ENCODE results near the gene PPM1M.

Gene PPM1M

GRCh38 chr3:52289338-52289746, 43.8 kb downstream of the PPM1M start:
- TF ChIP-seq, protein P1, sequence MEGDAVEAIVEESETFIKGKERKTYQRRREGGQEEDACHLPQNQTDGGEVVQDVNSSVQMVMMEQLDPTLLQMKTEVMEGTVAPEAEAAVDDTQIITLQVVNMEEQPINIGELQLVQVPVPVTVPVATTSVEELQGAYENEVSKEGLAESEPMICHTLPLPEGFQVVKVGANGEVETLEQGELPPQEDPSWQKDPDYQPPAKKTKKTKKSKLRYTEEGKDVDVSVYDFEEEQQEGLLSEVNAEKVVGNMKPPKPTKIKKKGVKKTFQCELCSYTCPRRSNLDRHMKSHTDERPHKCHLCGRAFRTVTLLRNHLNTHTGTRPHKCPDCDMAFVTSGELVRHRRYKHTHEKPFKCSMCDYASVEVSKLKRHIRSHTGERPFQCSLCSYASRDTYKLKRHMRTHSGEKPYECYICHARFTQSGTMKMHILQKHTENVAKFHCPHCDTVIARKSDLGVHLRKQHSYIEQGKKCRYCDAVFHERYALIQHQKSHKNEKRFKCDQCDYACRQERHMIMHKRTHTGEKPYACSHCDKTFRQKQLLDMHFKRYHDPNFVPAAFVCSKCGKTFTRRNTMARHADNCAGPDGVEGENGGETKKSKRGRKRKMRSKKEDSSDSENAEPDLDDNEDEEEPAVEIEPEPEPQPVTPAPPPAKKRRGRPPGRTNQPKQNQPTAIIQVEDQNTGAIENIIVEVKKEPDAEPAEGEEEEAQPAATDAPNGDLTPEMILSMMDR (IDR thresholded peaks at IDR 0.05; ENCODE audit: extremely low read depth, insufficient read depth, missing control alignments): no peak
- DNase-seq (ENCODE audit: low spot score): no peak
- in situ Hi-C loops (cut with MboI; ENCODE audit: low pct_unique_long_range_greater_than_20kb, low sequenced_read_pairs, unreplicated experiment): no loop called here

- TF ChIP-seq, protein P1 (IDR thresholded peaks at IDR 0.05; ENCODE audit: extremely low read depth, insufficient read depth, missing control alignments): no peak
- in situ Hi-C loops (cut with MboI; ENCODE audit: low pct_unique_long_range_greater_than_20kb, low sequenced_read_pairs, unreplicated experiment): loop anchor here (5.0 kb wide), 1 partner anchor 52 kb away; no protein-coding TSS in a partner anchor
- DNase-seq (ENCODE audit: low spot score): no peak
These were observed 44.4 kb downstream of the PPM1M start for GRCh38 chr3:52289747-52290595.

DNA sequence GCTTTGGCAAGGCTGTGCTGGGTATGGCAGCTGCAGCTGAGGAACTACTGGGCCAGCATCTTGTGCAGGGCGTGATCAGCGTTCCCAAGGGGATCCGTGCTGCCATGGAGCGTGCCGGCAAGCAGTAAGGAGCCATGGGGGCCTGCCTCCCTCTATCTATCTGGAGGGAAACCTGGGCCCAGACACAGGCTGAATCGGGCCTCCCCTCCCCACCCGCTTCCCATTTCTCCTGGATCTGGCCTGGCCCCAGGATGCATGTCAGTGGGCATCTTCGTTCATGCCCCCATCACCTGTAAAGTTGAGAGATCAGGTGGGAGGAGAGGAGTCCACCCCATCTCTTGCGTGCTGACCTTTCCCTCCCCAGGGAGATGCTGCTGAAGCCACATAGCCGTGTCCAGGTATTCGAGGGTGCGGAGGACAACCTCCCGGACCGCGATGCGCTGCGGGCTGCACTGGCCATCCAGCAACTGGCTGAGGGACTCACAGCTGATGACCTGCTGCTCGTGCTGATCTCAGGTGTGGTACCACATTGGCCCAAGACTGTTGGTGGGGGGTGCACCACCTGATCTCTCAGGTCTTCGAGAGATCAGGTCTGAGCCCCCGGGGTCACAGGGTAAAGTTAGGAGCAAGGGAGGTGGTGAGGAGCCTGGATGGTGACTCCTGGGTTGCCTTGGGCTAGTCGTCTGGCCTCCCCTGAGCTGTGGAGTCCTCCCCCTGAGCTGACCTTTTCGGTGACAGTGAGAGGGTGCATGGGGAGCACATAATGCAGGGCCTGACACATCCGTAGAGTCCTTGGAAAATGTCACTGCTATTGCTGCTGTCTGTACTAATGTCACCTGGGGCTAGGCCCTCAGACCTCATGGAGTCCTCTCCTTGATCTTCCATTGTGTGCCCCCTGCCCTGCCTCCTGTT, 45.3 kb downstream of the PPM1M start:
- TF ChIP-seq, protein P1 (IDR thresholded peaks at IDR 0.05; ENCODE audit: extremely low read depth, insufficient read depth, missing control alignments): peak; percentile 2
- in situ Hi-C loops (cut with MboI; ENCODE audit: low pct_unique_long_range_greater_than_20kb, low sequenced_read_pairs, unreplicated experiment): loop anchor here (5.0 kb wide), 1 partner anchor 51 kb away; no protein-coding TSS in a partner anchor
- DNase-seq (ENCODE audit: low spot score): no peak

DNA sequence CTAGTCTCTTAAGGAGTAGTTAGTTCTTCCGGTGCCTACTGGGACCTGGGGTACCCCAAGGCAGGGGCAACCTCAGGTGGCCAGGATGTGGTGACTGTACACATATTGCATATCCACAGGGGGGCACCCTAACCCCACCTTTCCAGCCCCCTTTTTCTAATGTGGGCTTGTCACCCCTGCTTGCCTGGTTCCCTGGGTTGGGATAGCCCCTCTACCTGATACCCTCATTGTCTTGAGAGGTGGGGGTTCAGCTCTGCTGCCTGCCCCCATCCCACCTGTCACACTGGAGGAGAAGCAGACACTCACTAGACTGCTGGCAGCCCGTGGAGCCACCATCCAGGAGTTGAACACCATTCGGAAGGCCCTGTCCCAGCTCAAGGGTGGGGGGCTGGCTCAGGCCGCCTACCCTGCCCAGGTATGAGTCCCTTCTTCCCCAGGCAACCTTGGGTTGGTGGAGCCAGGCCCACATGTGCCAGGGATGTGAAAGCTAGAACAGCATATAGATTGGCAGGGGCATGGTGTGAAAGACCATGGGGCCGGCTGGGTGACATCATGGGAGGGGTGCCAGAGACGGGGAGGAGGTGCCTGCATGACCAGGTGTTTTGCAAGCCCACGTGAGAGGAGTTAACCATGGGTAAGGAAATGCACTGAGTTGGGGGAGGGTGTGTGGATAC, 46.1 kb downstream of the PPM1M start:
- DNase-seq (ENCODE audit: low spot score): peak; percentile 79
- TF ChIP-seq, protein P1 (IDR thresholded peaks at IDR 0.05; ENCODE audit: extremely low read depth, insufficient read depth, missing control alignments): peak; percentile 72
- in situ Hi-C loops (cut with MboI; ENCODE audit: low pct_unique_long_range_greater_than_20kb, low sequenced_read_pairs, unreplicated experiment): loop anchor here (5.0 kb wide), 1 partner anchor 51 kb away; no protein-coding TSS in a partner anchor

- TF ChIP-seq, protein P1 (IDR thresholded peaks at IDR 0.05; ENCODE audit: extremely low read depth, insufficient read depth, missing control alignments): no peak
- DNase-seq (ENCODE audit: low spot score): no peak
- in situ Hi-C loops (cut with MboI; ENCODE audit: low pct_unique_long_range_greater_than_20kb, low sequenced_read_pairs, unreplicated experiment): loop anchor here (5.0 kb wide), 1 partner anchor 50 kb away; no protein-coding TSS in a partner anchor
These were observed 46.9 kb downstream of the PPM1M start for GRCh38 chr3:52292247-52293065.
